Gastroesophageal sphincter (tissue), 4 donors: ENCODE results near the gene LNX2. TPM values are rescaled to one million over a fixed set of nuclear protein-coding genes. Genes with fewer than 3 reads are reported as not detected.

Source experiments
- ATAC-seq: fragments of 150-250 bp; one replicate; pipeline ENCODE4 v1.9.1; 2016; ENCODE audit warnings: mild to moderate bottlenecking, moderate library complexity
- H3K27ac ChIP-seq, 4 donors: fragments of 200-600 bp; sonication (generic) in 3 of 4; 1 replicate in 3 of 4; 2 replicates in 1 of 4; pipeline ENCODE4 v1.5.1; 2016 to 2019
- H3K27me3 ChIP-seq: fragments of 200-600 bp; sonication (generic); one replicate; pipeline ENCODE4 v1.5.1; 2019
- H3K36me3 ChIP-seq, 2 donors: fragments of 200-600 bp; sonication (generic); one replicate each; pipeline ENCODE4 v1.5.1; 2019; ENCODE audit warnings: control low read depth in 1 of 2
- H3K4me1 ChIP-seq, 3 donors: fragments of 200-600 bp; sonication (generic); 1 replicate in 2 of 3; 2 replicates in 1 of 3; pipeline ENCODE4 v1.5.1; 2016 to 2019; ENCODE audit warnings: control low read depth in 2 of 3
- H3K4me3 ChIP-seq, 2 donors: fragments of 200-600 bp; sonication (generic); one replicate each; pipeline ENCODE4 v1.5.1; 2019; ENCODE audit warnings: mild to moderate bottlenecking in 1 of 2, moderate library complexity in 1 of 2
- H3K9me3 ChIP-seq, 3 donors: fragments of 200-600 bp; sonication (generic); one replicate each; pipeline ENCODE4 v1.5.1; 2017 to 2019; ENCODE audit warnings: control low read depth in 2 of 3
- EP300 ChIP-seq: sonication (generic); formaldehyde crosslinking; IDR thresholded peaks from one replicate; pipeline ENCODE4 v1.6.1; 2017; ENCODE audit warnings: antibody characterized with exemption, mild to moderate bottlenecking
- POLR2A ChIP-seq, 2 donors: fragments of 450-650 bp; IDR thresholded peaks; one replicate each; pipeline ENCODE4 v1.6.1; 2017; ENCODE audit warnings: antibody characterized with exemption in 2 of 2, mild to moderate bottlenecking in 2 of 2, moderate library complexity in 1 of 2
- POLR2AphosphoS5 ChIP-seq: sonication (generic); formaldehyde crosslinking; IDR thresholded peaks from one replicate; pipeline ENCODE4 v1.6.1; 2017; ENCODE audit warnings: antibody characterized with exemption
- WGBS, 2 donors: methylation state at CpG; one replicate each; pipeline ENCODE4 v1.1.5; 2018; ENCODE audit warnings: low coverage in 1 of 2; 5-methylcytosine and 5-hydroxymethylcytosine counted together
- total RNA-seq, 4 donors: library from RNA; depleted of rRNA; stranded (reverse); fragments of >200 nt; gene quantifications; one replicate each; pipeline ENCODE4 v1.1.0, GENCODE V29; 2016
- TF ChIP-seq, protein P1 (sequence below), 4 experiments: fragments of 200-600 bp in 2 of 4; fragments of 450-650 bp in 2 of 4; sonication (generic) in 1 of 4; IDR thresholded peaks; one replicate each; pipeline ENCODE4 v1.5.1; 2017 to 2019; ENCODE audit warnings: antibody characterized with exemption in 4 of 4, mild to moderate bottlenecking in 2 of 4, moderate library complexity in 2 of 4

The LNX2 gene
- total RNA-seq, 4 donors from 2014 or later = 10.6 to 16.0 (median 14.0) TPM

DNA sequence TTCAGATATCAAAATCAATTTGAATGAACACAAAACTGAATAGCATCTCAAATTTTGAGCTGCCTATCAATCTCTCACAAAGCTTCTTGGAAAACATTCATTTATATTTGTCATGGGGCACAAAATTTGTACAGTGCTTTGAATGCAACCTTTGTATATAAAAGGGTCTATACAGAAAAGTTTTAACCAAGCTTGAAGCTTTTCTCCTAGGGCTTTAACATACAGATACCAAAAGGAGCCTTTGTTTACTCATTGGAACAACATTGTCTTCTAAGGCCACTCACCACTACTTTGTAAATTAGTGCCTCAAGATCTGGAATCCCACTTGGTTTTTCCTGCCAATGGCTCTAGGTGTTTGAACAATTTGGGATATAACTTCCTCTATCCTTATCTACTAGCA is 21.2 kb downstream of the LNX2 start:
- no peaks in the 10 kb centered on the region for H3K36me3 ChIP-seq
- no peaks in the 10 kb centered on the region for H3K27me3 ChIP-seq
- H3K4me3 ChIP-seq = no peak overlapping the region
- peaks cover 0 to 17% (median 0%) of the 10 kb centered on the region in 3 donors for H3K4me1 ChIP-seq
- TF ChIP-seq EP300 = no peak
- TF ChIP-seq POLR2A (IDR thresholded peaks at IDR 0.05) = no peak
- TF ChIP-seq POLR2AphosphoS5 = no peak
- TF ChIP-seq, protein P1, sequence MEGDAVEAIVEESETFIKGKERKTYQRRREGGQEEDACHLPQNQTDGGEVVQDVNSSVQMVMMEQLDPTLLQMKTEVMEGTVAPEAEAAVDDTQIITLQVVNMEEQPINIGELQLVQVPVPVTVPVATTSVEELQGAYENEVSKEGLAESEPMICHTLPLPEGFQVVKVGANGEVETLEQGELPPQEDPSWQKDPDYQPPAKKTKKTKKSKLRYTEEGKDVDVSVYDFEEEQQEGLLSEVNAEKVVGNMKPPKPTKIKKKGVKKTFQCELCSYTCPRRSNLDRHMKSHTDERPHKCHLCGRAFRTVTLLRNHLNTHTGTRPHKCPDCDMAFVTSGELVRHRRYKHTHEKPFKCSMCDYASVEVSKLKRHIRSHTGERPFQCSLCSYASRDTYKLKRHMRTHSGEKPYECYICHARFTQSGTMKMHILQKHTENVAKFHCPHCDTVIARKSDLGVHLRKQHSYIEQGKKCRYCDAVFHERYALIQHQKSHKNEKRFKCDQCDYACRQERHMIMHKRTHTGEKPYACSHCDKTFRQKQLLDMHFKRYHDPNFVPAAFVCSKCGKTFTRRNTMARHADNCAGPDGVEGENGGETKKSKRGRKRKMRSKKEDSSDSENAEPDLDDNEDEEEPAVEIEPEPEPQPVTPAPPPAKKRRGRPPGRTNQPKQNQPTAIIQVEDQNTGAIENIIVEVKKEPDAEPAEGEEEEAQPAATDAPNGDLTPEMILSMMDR (IDR thresholded peaks at IDR 0.05) = no peak
- H3K9me3 ChIP-seq = no peaks in the 10 kb centered on the region
- no peak overlapping the region for H3K27ac ChIP-seq
- ATAC-seq = no peak

DNA sequence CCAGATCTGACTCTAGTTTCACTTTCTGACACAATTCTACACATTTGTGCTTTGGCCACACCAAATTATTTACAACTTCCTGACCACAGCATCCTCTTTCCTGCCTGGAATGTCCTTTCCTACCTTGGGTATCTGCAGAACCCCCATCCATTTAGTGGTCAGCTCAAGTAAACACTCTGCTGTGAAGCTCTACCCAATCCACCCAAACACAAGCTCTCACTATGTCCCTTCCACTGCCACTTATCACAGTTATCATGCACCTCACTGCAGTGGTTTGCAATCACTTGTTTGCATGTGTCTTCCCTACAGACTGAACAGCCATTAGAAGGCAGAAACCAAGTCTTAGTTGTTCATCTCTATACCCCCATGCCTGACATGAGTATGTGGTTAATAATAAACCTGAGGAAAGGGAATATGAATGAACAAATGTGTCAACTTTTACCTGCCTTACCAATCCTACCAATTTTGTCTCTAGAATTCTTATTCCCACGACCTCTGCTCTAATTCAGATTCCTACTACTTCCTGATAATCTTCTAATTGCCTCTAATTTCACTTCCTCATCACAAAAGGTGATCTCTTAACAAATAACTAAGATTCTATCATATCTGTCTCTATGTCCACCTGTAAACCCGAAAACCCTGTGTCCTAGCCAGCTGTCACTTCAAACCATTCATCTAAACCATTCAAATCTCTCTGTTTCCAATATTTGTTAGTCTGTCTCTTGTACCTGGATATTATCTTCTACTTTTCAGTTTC is 25.1 kb downstream of the LNX2 start:
- Histone ChIP-seq H3K4me3 (no peak overlapping the region), H3K9me3 (no peaks in the 10 kb centered on the region), H3K36me3 (no peaks in the 10 kb centered on the region), H3K27me3 (no peaks in the 10 kb centered on the region), H3K27ac (no peak overlapping the region), H3K4me1 (peaks cover 0 to 24% (median 0%) of the 10 kb centered on the region in 3 donors)
- TF ChIP-seq POLR2A (IDR thresholded peaks at IDR 0.05) = no peak
- 84 to 86% methylated on average over 2 of the region's 2 CpGs for WGBS, 2 donors
- no peak for ATAC-seq

DNA sequence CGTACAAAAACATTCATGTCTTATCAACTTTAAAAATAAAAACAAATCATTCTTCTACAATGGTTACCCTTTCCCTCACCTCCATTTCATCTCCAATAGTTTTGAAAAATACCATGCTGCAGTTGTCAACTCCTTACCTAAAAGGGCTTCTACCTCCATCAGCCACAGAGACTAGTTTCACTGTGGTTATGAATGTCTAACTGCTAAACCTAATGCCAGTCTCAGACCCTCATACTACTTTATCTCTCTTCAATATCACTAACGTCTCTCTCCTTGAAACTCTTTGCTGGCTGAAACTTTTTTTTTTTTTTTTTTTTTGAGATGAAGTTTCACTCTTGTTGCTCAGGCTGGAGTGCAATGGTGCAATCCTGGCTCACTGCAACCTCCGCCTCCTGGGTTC is 27.1 kb downstream of the LNX2 start:
- no peak overlapping the region for H3K4me3 ChIP-seq
- H3K4me1 ChIP-seq = peaks cover 0 to 10% (median 0%) of the 10 kb centered on the region in 3 donors
- no peaks in the 10 kb centered on the region for H3K27me3 ChIP-seq
- 63 to 75% methylated on average over 1 to 2 of the region's 3 CpGs for WGBS, 2 donors
- no peak for ATAC-seq
- H3K27ac ChIP-seq = no peak overlapping the region
- TF ChIP-seq POLR2A (IDR thresholded peaks at IDR 0.05) (no peak), EP300 (no peak), POLR2AphosphoS5 (no peak)
- TF ChIP-seq, protein P1 (IDR thresholded peaks at IDR 0.05) = no peak
- H3K9me3 ChIP-seq = no peaks in the 10 kb centered on the region
- no peaks in the 10 kb centered on the region for H3K36me3 ChIP-seq

DNA sequence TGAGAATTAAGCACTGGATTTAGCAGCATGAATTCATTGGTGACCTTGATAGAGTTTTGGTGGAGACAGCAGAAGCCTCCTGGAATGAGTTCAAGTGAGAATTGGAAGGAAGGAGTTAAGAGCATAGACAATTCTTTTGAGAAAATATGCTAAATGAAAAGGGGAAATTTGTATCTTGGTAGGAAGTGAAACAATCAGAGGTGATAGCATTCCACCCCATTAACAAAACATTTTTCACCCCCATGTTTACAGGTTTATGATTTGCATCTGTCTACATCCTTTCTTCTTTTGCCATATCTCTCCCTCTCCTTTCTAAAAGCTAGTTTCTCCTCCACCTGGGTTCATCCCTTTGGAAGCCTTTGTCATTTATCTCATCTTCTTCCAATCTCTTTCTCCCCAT is 27.5 kb downstream of the LNX2 start:
- Histone ChIP-seq H3K27ac (no peak overlapping the region), H3K4me3 (no peak overlapping the region), H3K36me3 (no peaks in the 10 kb centered on the region), H3K9me3 (no peaks in the 10 kb centered on the region), H3K27me3 (no peaks in the 10 kb centered on the region), H3K4me1 (peaks cover 0 to 10% (median 0%) of the 10 kb centered on the region in 3 donors)
- ATAC-seq = no peak
- TF ChIP-seq POLR2A (IDR thresholded peaks at IDR 0.05) (no peak), POLR2AphosphoS5 (no peak), EP300 (no peak)
- TF ChIP-seq, protein P1 (IDR thresholded peaks at IDR 0.05) = no peak

DNA sequence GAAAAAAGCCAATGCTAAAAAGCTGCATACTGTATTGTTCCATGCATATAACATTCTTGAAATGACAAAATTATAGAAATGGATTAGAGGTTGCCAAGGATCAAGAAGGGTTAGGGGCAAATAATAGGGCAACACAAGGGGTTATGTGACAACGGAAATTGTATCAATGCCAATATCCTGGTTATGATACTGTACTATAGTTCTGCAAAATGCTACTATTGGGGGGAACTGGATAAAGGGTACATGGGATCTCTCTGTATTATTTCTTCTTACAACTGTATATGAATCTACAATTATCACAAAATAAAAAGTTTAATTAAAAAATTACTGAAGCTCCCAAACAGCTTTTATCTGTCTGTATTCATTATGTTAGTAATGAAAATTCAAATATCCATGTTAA is 31.9 kb downstream of the LNX2 start:
- no peaks in the 10 kb centered on the region for H3K27me3 ChIP-seq
- H3K9me3 ChIP-seq = no peaks in the 10 kb centered on the region
- 94 to 100% methylated on average over 1 of the region's 1 CpG for WGBS, 2 donors
- ATAC-seq = no peak
- no peak overlapping the region for H3K27ac ChIP-seq
- TF ChIP-seq POLR2AphosphoS5 = no peak
- TF ChIP-seq, protein P1 (IDR thresholded peaks at IDR 0.05) = no peak
- TF ChIP-seq EP300 = no peak
- H3K4me3 ChIP-seq = no peak overlapping the region
- H3K36me3 ChIP-seq = no peaks in the 10 kb centered on the region
- peaks cover 0 to 36% (median 0%) of the 10 kb centered on the region in 3 donors for H3K4me1 ChIP-seq
